H7 (cell line): ENCODE results near the gene CHCHD6. TPM values are rescaled to one million over a fixed set of nuclear protein-coding genes. Genes with fewer than 3 reads are reported as not detected.

Source experiments
- DNase-seq: peaks from one replicate; pipeline ENCODE4 v3.0.0; 2012
- H3K27me3 ChIP-seq: 2 replicates; pipeline ENCODE4 v1.6.0; 2011; ENCODE audit warnings: mild to moderate bottlenecking, low read length; ENCODE audit not compliant: control insufficient read depth, insufficient read depth
- H3K36me3 ChIP-seq: replicated peaks from 2 replicates; pipeline ENCODE4 v1.5.1; 2011; ENCODE audit warnings: low read length; ENCODE audit not compliant: control insufficient read depth, insufficient read depth
- H3K4me3 ChIP-seq: 2 replicates; pipeline ENCODE4 v1.5.1; 2011; ENCODE audit warnings: low read depth, mild to moderate bottlenecking, control low read depth, low read length, moderate library complexity; ENCODE audit not compliant: insufficient read depth
- total RNA-seq: library from RNA; depleted of rRNA; stranded (reverse); fragments of >200 nt; shearing (Covaris generic); gene quantifications from 2 replicates; pipeline ENCODE4 v1.2.3, GENCODE V29; 2014

Gene CHCHD6
- total RNA-seq, 1 experiment from 2014 or later = 19.5 TPM

GRCh38 chr3:126679831-126680666 is 24.0 kb upstream of the CHCHD6 start:
- peaks cover 5% of the 10 kb centered on the region for H3K27me3 ChIP-seq
- no peak overlapping the region for H3K4me3 ChIP-seq
- no peaks in the 10 kb centered on the region for H3K36me3 ChIP-seq
- peak; percentile 55 for DNase-seq

GRCh38 chr3:126680667-126681055 is 23.4 kb upstream of the CHCHD6 start:
- no peak overlapping the region for H3K4me3 ChIP-seq
- no peaks in the 10 kb centered on the region for H3K36me3 ChIP-seq
- DNase-seq = no peak
- H3K27me3 ChIP-seq = peaks cover 5% of the 10 kb centered on the region

DNA sequence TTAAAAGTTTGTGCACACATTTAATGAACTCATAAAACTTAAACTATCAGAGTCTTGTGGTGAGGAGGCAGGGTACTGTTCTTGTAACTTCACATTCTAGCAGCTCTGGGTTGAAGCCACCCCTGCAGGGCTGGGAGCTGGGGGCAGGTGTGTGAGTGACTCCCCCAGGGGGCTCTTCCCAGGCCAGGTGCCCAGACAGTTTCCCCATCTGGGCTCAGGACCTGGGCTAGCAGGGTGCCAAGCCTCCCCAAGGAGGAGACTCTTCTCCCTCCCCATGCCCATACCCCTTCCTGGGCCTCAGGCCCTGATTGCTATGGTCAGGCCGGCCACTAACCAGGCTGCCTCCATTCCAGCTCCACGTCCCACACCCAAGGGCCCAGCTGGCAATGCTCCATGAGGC is 22.0 kb upstream of the CHCHD6 start:
- peaks cover 5% of the 10 kb centered on the region for H3K27me3 ChIP-seq
- no peaks in the 10 kb centered on the region for H3K36me3 ChIP-seq
- no peak overlapping the region for H3K4me3 ChIP-seq
- no peak for DNase-seq

DNA sequence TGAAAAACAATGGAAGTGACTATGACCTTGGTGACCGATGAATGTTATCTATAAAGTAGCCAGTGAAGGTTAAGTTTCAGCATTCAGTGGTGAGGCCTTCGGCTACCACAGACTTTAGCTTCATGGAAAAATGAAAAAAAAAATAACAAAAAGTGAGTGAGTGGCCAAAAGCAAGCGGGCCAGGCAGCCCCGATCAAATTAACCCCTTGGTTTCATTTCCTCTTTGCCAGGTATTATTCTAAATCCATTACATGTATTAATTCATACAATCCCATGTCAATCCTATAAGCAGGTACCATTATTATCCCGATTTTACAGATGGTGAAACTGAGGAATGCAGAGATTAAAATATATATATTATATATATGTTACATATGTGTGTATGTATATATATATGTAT is 21.0 kb upstream of the CHCHD6 start:
- no peak overlapping the region for H3K4me3 ChIP-seq
- peaks cover 5% of the 10 kb centered on the region for H3K27me3 ChIP-seq
- H3K36me3 ChIP-seq = no peaks in the 10 kb centered on the region
- DNase-seq = no peak

- Histone ChIP-seq H3K36me3 (no peaks in the 10 kb centered on the region), H3K27me3 (peaks cover 5% of the 10 kb centered on the region), H3K4me3 (no peak overlapping the region)
- DNase-seq = peak; percentile 19
These were observed 19.8 kb upstream of the CHCHD6 start for GRCh38 chr3:126684218-126684751.

- Histone ChIP-seq H3K4me3 (no peak overlapping the region), H3K27me3 (peaks cover under 1% of the 10 kb centered on the region; the same call in 1 of the 2 replicates), H3K36me3 (no peaks in the 10 kb centered on the region)
- DNase-seq = no peak
These were observed 19.0 kb upstream of the CHCHD6 start for GRCh38 chr3:126685021-126685420.

DNA sequence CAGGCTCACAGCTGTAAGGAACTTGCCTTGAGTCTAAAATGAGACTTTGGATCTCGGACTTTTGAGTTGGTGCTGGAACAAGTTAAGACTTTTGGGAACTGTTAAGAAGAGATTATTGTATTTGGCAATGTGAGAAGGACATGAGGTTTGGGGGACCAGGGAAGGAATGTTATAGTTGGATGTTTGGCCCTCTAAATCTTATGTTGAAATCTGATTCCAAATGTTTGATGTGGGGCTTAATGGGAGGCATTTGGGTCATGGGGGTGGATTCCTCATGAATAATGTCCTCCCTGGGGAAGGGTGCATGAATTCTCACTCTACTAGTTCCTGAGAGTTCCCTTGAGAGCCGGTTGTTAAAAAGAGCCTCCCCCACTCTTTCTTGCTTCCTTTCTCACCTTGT is 18.5 kb upstream of the CHCHD6 start:
- H3K36me3 ChIP-seq = no peaks in the 10 kb centered on the region
- H3K4me3 ChIP-seq = no peak overlapping the region
- DNase-seq = no peak
- H3K27me3 ChIP-seq = no peaks in the 10 kb centered on the region

DNA sequence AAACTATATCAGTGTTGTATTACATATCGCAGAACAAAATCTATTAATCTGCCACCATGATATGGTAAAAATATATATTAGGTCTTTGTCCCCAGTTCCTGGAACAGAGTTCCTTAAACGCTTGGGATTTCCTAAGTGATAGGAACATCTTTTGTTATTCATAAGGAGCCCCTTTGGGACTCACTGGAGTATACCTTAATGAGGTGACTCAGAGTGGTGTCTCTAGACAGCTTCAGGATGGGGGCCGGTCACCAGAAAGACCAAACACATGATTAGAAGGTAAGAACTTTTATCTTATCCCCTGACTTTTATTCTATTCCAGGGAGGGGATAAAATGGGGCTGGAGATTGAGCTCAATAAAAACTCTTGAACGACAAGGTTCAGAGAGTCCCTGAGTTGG is 12.3 kb upstream of the CHCHD6 start:
- Histone ChIP-seq H3K27me3 (no peaks in the 10 kb centered on the region), H3K4me3 (no peak overlapping the region), H3K36me3 (no peaks in the 10 kb centered on the region)
- no peak for DNase-seq

- no peak overlapping the region for H3K4me3 ChIP-seq
- DNase-seq = no peak
- no peaks in the 10 kb centered on the region for H3K27me3 ChIP-seq
- H3K36me3 ChIP-seq = no peaks in the 10 kb centered on the region
These were observed 11.2 kb upstream of the CHCHD6 start for GRCh38 chr3:126692858-126693257.

- Histone ChIP-seq H3K36me3 (no peaks in the 10 kb centered on the region), H3K27me3 (no peaks in the 10 kb centered on the region)
- no peak for DNase-seq
These were observed 10.1 kb upstream of the CHCHD6 start for GRCh38 chr3:126693921-126694320.

DNA sequence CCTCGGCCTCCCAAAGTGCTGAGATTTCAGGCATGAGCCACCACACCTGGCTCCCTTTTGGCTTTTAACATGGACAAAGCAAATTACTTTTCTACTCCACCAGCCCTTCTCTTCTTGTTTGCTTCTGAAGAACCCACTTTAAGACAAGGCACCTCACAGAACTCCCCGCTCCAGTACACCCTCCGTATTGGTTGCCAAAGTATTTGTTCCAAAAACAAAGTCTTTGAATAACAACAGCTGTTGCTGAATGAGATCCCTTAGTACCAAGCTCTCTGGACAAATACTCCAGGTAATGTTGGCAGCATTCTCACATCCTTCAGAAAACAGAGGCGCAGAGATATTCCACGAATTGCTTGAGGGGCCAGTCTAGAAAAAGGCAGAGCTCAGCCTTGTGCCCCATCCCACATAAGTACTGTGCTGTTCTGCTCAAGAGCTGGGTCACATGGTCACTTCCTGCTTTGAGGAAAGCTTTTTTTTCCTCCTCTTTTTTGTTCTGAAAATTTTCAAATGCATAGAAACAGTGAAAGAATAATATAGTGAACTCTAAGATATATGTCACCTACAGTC is 7.3 kb upstream of the CHCHD6 start:
- Histone ChIP-seq H3K4me3 (no peak overlapping the region), H3K36me3 (no peaks in the 10 kb centered on the region), H3K27me3 (no peaks in the 10 kb centered on the region)
- DNase-seq = no peak

More at GRCh38 chr3:126693921-126694320, 10.1 kb upstream of the CHCHD6 start:
- no peak overlapping the region for H3K4me3 ChIP-seq

GRCh38 chr3:126699011-126699410 is 5.0 kb upstream of the CHCHD6 start:
- no peak for DNase-seq
- H3K4me3 ChIP-seq = no peak overlapping the region
- H3K36me3 ChIP-seq = no peaks in the 10 kb centered on the region
- H3K27me3 ChIP-seq = peaks cover 8% of the 10 kb centered on the region

- peaks cover 17% of the 10 kb centered on the region for H3K27me3 ChIP-seq
- H3K36me3 ChIP-seq = no peaks in the 10 kb centered on the region
- peak; percentile 69 for DNase-seq
- peak overlapping the region; percentile 67 for H3K4me3 ChIP-seq
These were observed 614 bp downstream of the CHCHD6 start for GRCh38 chr3:126704494-126705214.

DNA sequence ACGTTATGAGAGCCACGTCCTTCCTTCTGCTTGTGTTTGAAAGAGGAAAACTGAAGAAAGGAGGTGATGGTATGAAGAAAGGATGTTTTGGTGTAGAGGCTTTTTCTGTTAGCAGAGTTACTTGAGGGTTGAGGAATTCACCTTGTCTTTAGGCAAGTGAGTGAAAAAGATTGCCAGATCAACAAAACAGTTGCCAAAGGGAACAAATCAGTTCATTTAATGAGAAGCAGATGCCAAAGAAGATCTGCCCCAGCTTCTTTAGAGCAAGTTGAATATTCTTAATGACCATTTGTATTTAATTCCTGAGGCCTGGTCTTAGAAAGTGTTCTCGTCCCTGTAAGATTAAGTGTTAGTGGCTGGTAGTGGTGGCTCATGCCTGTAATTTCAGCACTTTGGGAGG is 2.6 kb downstream of the CHCHD6 start:
- Histone ChIP-seq H3K4me3 (no peak overlapping the region), H3K36me3 (no peaks in the 10 kb centered on the region), H3K27me3 (peaks cover 17% of the 10 kb centered on the region)
- DNase-seq = no peak
